ENCODE results near the gene MTMR12. TPM values are rescaled to one million over a fixed set of nuclear protein-coding genes. Genes with fewer than 3 reads are reported as not detected.

Gene MTMR12
- total and polyA plus RNA-seq, 4 donors = 7.8 to 43.3 (median 23.8) TPM

- ATAC-seq (ENCODE audit: insufficient read depth, low FRiP score) (no peak), DNase-seq (no peak)
- Histone ChIP-seq H3K4me3 (no peak overlapping the region), H3K27ac (ENCODE audit: low read depth in 1 of 2, low read length in 1 of 2) (no peak overlapping the region), H3K4me1 (ENCODE audit: control insufficient read depth in 5 of 5, insufficient read depth in 5 of 5, low read length in 5 of 5) (peaks cover 7 to 22% (median 12%) of the 10 kb centered on the region in 5 donors), H3K9me3 (ENCODE audit: control insufficient read depth in 4 of 4, insufficient read depth in 3 of 4, low read length in 3 of 4) (no peaks in the 10 kb centered on the region), H3K27me3 (ENCODE audit: control insufficient read depth in 3 of 3, insufficient read depth in 3 of 3, low read length in 2 of 3) (no peaks in the 10 kb centered on the region), H3K36me3 (ENCODE audit: control insufficient read depth in 4 of 4, insufficient read depth in 4 of 4, low read length in 4 of 4) (no peaks in the 10 kb centered on the region), H3K9ac (ENCODE audit: insufficient read depth in 1 of 2, low read length in 2 of 2) (no peak overlapping the region)
- 94 to 96% methylated on average over 4 of the region's 4 CpGs for WGBS, 2 donors
- TF ChIP-seq CTCF (IDR thresholded peaks at IDR 0.05; ENCODE audit: control extremely low read depth, extremely low read depth) = no peak
Observed at GRCh38 chr5:32307769-32308194, 5.0 kb downstream of the MTMR12 start.

DNA sequence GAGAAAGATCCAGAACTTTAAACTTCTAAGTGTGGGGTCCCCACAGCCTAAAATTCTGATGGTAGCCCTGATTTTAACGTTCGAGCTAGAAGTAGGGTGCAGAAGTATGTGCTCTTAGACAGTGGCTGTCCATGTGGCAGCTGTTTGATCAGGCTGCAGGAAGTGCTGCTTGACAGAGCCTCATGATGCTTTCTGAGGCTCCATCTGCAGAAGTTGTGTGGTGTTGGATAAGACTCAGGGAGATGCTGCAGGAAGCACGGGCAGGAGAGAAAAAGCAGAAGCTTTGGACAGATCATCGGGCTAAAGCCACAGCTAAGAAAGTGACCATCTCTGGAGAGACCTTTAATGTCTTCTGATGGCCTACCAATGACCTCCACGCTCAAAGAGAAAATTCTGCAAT lies 8.1 kb downstream of the MTMR12 start:
- 32 to 55% methylated on average over 5 of the region's 5 CpGs for WGBS, 2 donors
- H3K4me1 ChIP-seq (ENCODE audit: control insufficient read depth in 5 of 5, insufficient read depth in 5 of 5, low read length in 5 of 5) = peaks cover 0 to 13% (median 4%) of the 10 kb centered on the region in 5 donors
- no peak overlapping the region for H3K27ac ChIP-seq (ENCODE audit: low read depth in 1 of 2, low read length in 1 of 2)
- H3K4me3 ChIP-seq = no peak overlapping the region
- DNase-seq = peak in 1 of 3 donors; percentile 23
- no peak overlapping the region for H3K9ac ChIP-seq (ENCODE audit: insufficient read depth in 1 of 2, low read length in 2 of 2)
- no peaks in the 10 kb centered on the region for H3K27me3 ChIP-seq (ENCODE audit: control insufficient read depth in 3 of 3, insufficient read depth in 3 of 3, low read length in 2 of 3)
- no peaks in the 10 kb centered on the region for H3K36me3 ChIP-seq (ENCODE audit: control insufficient read depth in 4 of 4, insufficient read depth in 4 of 4, low read length in 4 of 4)
- ATAC-seq (ENCODE audit: insufficient read depth, low FRiP score) = no peak
- no peaks in the 10 kb centered on the region for H3K9me3 ChIP-seq (ENCODE audit: control insufficient read depth in 4 of 4, insufficient read depth in 3 of 4, low read length in 3 of 4)
- TF ChIP-seq CTCF (IDR thresholded peaks at IDR 0.05; ENCODE audit: control extremely low read depth, extremely low read depth) = no peak

- no peak overlapping the region for H3K4me3 ChIP-seq
- DNase-seq (no peak), ATAC-seq (ENCODE audit: insufficient read depth, low FRiP score) (no peak)
- no peak for TF ChIP-seq CTCF (IDR thresholded peaks at IDR 0.05; ENCODE audit: control extremely low read depth, extremely low read depth)
- H3K4me1 ChIP-seq (ENCODE audit: control insufficient read depth in 5 of 5, insufficient read depth in 5 of 5, low read length in 5 of 5) = peaks cover 0 to 8% (median 4%) of the 10 kb centered on the region in 5 donors
- no peak overlapping the region for H3K27ac ChIP-seq (ENCODE audit: low read depth in 1 of 2, low read length in 1 of 2)
- WGBS, 2 donors = 96 to 97% methylated on average over 6 of the region's 6 CpGs
- H3K36me3 ChIP-seq (ENCODE audit: control insufficient read depth in 4 of 4, insufficient read depth in 4 of 4, low read length in 4 of 4) = no peaks in the 10 kb centered on the region
- no peaks in the 10 kb centered on the region for H3K9me3 ChIP-seq (ENCODE audit: control insufficient read depth in 4 of 4, insufficient read depth in 3 of 4, low read length in 3 of 4)
- H3K9ac ChIP-seq (ENCODE audit: insufficient read depth in 1 of 2, low read length in 2 of 2) = no peak overlapping the region
- H3K27me3 ChIP-seq (ENCODE audit: control insufficient read depth in 3 of 3, insufficient read depth in 3 of 3, low read length in 2 of 3) = no peaks in the 10 kb centered on the region
Observed at GRCh38 chr5:32303755-32304120, 9.0 kb downstream of the MTMR12 start.
